Ishikawa (cell line): ENCODE data around the gene PRKCE.

Experiments
- CEBPB ChIP-seq: IDR thresholded peaks from 2 replicates; pipeline ENCODE4 v1.6.1; 2012
- CREB1 ChIP-seq: IDR thresholded peaks from 2 replicates; pipeline ENCODE4 v1.6.1; 2012; ENCODE audit warnings: low read depth
- EGR1 ChIP-seq: IDR thresholded peaks from 2 replicates; pipeline ENCODE4 v1.6.1; 2012
- EP300 ChIP-seq: IDR thresholded peaks from 2 replicates; pipeline ENCODE4 v1.6.1; 2012; ENCODE audit warnings: borderline replicate concordance
- FOXM1 ChIP-seq: IDR thresholded peaks from 2 replicates; pipeline ENCODE4 v1.6.1; 2012; ENCODE audit warnings: low read depth, borderline replicate concordance
- MAX ChIP-seq: IDR thresholded peaks from 2 replicates; pipeline ENCODE4 v1.6.1; 2012
- NFIC ChIP-seq: IDR thresholded peaks from 2 replicates; pipeline ENCODE4 v1.6.1; 2012
- RAD21 ChIP-seq: IDR thresholded peaks from 2 replicates; pipeline ENCODE4 v1.6.1; 2012; ENCODE audit warnings: low read depth
- REST ChIP-seq: IDR thresholded peaks from 2 replicates; pipeline ENCODE4 v1.6.1; 2012; ENCODE audit warnings: low read depth, mild to moderate bottlenecking
- TAF1 ChIP-seq: IDR thresholded peaks from 2 replicates; pipeline ENCODE4 v1.6.1; 2012; ENCODE audit warnings: low read depth, mild to moderate bottlenecking
- TCF12 ChIP-seq: IDR thresholded peaks from 2 replicates; pipeline ENCODE4 v1.6.1; 2012; ENCODE audit warnings: low read depth
- TEAD4 ChIP-seq: IDR thresholded peaks from 2 replicates; pipeline ENCODE4 v1.6.1; 2012
- USF1 ChIP-seq: IDR thresholded peaks from 2 replicates; pipeline ENCODE4 v1.6.1; 2012

- TF ChIP-seq TCF12 (no peak; the same call in 1 of the 2 replicates), EGR1 (no peak), EP300 (no peak), CEBPB (no peak), USF1 (peak; percentile 96), MAX (no peak), CREB1 (no peak), FOXM1 (no peak), TAF1 (peak; percentile 32; the same call in 1 of the 2 replicates), NFIC (0 out of 2 replicates have a peak, but pooled peaks have one; percentile 13), REST (no peak), TEAD4 (no peak), RAD21 (no peak)
Observed at GRCh38 chr2:45649858-45650811, 1.3 kb upstream of the PRKCE start.
